CD14-positive monocyte (primary cell): Measurements from ENCODE around the gene ST7. TPM values are rescaled to one million over a fixed set of nuclear protein-coding genes. Genes with fewer than 3 reads are reported as not detected.

ENCODE experiments used
- DNase-seq, 3 donors: peaks; one replicate each; pipeline ENCODE4 v3.0.0-alpha.2; 2011 to 2022
- H2AFZ ChIP-seq: 2 replicates; pipeline ENCODE4 v1.6.0; 2012; ENCODE audit warnings: mild to moderate bottlenecking, low read depth, low read length, inconsistent platforms; ENCODE audit not compliant: insufficient read depth, poor library complexity, severe bottlenecking
- H3K27ac ChIP-seq, 2 donors: 1 replicate in 1 of 2; 2 replicates in 1 of 2; pipeline ENCODE4 v1.5.1; 2012 to 2013; ENCODE audit warnings: low read length in 2 of 2, control low read depth in 1 of 2, inconsistent platforms in 1 of 2, low read depth in 1 of 2, mild to moderate bottlenecking in 1 of 2
- H3K27me3 ChIP-seq, 2 donors: one replicate each; pipeline versions ENCODE4 v1.6.0 to v1.6.1; 2011 to 2013; ENCODE audit warnings: low read length in 2 of 2; ENCODE audit not compliant: control insufficient read depth in 2 of 2, insufficient read depth in 2 of 2
- H3K36me3 ChIP-seq, 2 donors: replicated peaks in 1 of 2; 1 replicate in 1 of 2; 2 replicates in 1 of 2; pipeline versions ENCODE4 v1.5.1 to v1.6.1; 2012 to 2013; ENCODE audit warnings: low read length in 2 of 2, control low read depth in 1 of 2, inconsistent platforms in 1 of 2, mild to moderate bottlenecking in 1 of 2; ENCODE audit not compliant: insufficient read depth in 2 of 2, control insufficient read depth in 1 of 2
- H3K4me1 ChIP-seq, 2 donors: 1 replicate in 1 of 2; 2 replicates in 1 of 2; pipeline versions ENCODE4 v1.5.1 to v1.6.1; 2012 to 2013; ENCODE audit warnings: low read length in 2 of 2, control low read depth in 1 of 2, inconsistent platforms in 1 of 2, mild to moderate bottlenecking in 1 of 2, moderate library complexity in 1 of 2; ENCODE audit not compliant: insufficient read depth in 2 of 2, control insufficient read depth in 1 of 2
- H3K4me2 ChIP-seq: replicated peaks from 2 replicates; pipeline ENCODE3; 2012; ENCODE audit warnings: low read length, moderate library complexity, mild to moderate bottlenecking; ENCODE audit not compliant: poor library complexity, severe bottlenecking; ENCODE audit errors: extremely low read depth
- H3K4me3 ChIP-seq, 3 experiments: fragments of 200-600 bp in 1 of 3; sonication (generic) in 1 of 3; replicated peaks in 1 of 3; 1 replicate in 2 of 3; 2 replicates in 1 of 3; pipeline ENCODE4 v1.5.1; 2011 to 2013; ENCODE audit warnings: low read length in 3 of 3, mild to moderate bottlenecking in 3 of 3, control low read depth in 2 of 3, low read depth in 2 of 3, inconsistent platforms in 1 of 3, moderate library complexity in 1 of 3
- H3K79me2 ChIP-seq: 2 replicates; pipeline ENCODE4 v1.6.0; 2012; ENCODE audit warnings: mild to moderate bottlenecking, control low read depth, inconsistent platforms, low read length, moderate library complexity; ENCODE audit not compliant: insufficient read depth
- H3K9ac ChIP-seq: 2 replicates; pipeline ENCODE4 v1.6.0; 2017; ENCODE audit warnings: low read length, mild to moderate bottlenecking; ENCODE audit not compliant: insufficient read depth, poor library complexity, severe bottlenecking
- H3K9me3 ChIP-seq, 2 donors: replicated peaks in 1 of 2; 1 replicate in 1 of 2; 2 replicates in 1 of 2; pipeline versions ENCODE4 v1.5.1 to v1.6.1; 2012 to 2013; ENCODE audit warnings: low read length in 2 of 2, control low read depth in 1 of 2; ENCODE audit not compliant: control insufficient read depth in 1 of 2, insufficient read depth in 1 of 2
- H4K20me1 ChIP-seq: 2 replicates; pipeline ENCODE4 v1.6.0; 2012; ENCODE audit warnings: mild to moderate bottlenecking, low read length, control low read depth, moderate library complexity; ENCODE audit not compliant: insufficient read depth
- H3K27ac Mint-ChIP-seq, 7 donors: one replicate each; pipeline ENCODE4 v1.8.0; 2020; ENCODE audit warnings: mild to moderate bottlenecking in 7 of 7, mixed read lengths in 7 of 7, moderate library complexity in 6 of 7, inconsistent platforms in 2 of 7
- H3K27me3 Mint-ChIP-seq, 3 donors: one replicate each; pipeline ENCODE4 v1.8.0; 2021 to 2022; ENCODE audit warnings: low read depth in 3 of 3, mild to moderate bottlenecking in 3 of 3, mixed read lengths in 3 of 3, moderate library complexity in 3 of 3, inconsistent platforms in 1 of 3
- H3K36me3 Mint-ChIP-seq, 2 donors: one replicate each; pipeline ENCODE4 v1.8.0; 2020; ENCODE audit warnings: mixed read lengths in 2 of 2, inconsistent platforms in 1 of 2, mild to moderate bottlenecking in 1 of 2
- H3K4me1 Mint-ChIP-seq: one replicate; pipeline ENCODE4 v1.8.0; 2020; ENCODE audit warnings: mild to moderate bottlenecking, mixed read lengths
- H3K4me3 Mint-ChIP-seq, 2 donors: one replicate each; pipeline ENCODE4 v1.8.0; 2020; ENCODE audit warnings: mild to moderate bottlenecking in 2 of 2, mixed read lengths in 2 of 2, moderate library complexity in 1 of 2
- H3K9me3 Mint-ChIP-seq, 7 donors: one replicate each; pipeline ENCODE4 v1.8.0; 2020 to 2022; ENCODE audit warnings: mixed read lengths in 7 of 7, mild to moderate bottlenecking in 6 of 7, moderate library complexity in 6 of 7, inconsistent platforms in 2 of 7
- intact Hi-C, 2 donors: fragments of 100-400 bp; cut with micrococcal nuclease; formaldehyde crosslinking; loops; one replicate each; pipeline versions ENCODE4 v1.15.0 to v1.15.1; 2023
- polyA plus RNA-seq, 3 donors: library from polyadenylated mRNA; depleted of rRNA in 1 of 3; unstranded in 2 of 3; stranded (reverse) in 1 of 3; fragments of 300-500 nt in 2 of 3; fragments of >200 nt in 1 of 3; fragmentation: Illumina TruSeq in 2 of 3; gene quantifications; 1 replicate in 2 of 3; 2 replicates in 1 of 3; pipeline ENCODE4 v1.2.3, GENCODE V29; 2012 to 2021
- TF ChIP-seq, protein P1 (sequence below): fragments of 200-600 bp; IDR thresholded peaks from one replicate; pipeline ENCODE4 v1.8.0; 2022; ENCODE audit warnings: antibody characterized with exemption, mild to moderate bottlenecking

Gene ST7
- polyA plus RNA-seq, 3 donors: 3.6 to 5.5 (median 4.1) TPM

DNA sequence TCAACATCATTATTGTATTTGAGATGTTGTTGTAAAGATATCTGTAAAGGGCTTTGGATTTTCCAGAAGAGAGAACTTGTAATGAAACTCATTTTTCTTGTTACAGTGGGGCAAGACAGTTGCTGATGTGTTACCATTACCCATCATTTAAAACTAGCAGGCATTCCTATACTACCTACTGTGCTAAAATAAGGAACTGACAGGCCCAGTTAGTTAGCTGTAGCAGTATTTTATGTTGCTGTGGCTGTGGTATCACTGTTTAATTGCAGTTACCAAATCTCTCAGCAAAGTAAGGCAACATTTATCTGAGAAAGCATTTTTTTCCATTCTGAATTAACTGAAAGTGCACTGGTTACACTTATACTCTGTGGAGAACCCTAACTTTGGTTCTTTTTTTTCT, 9.9 kb downstream of the ST7 start:
- Histone ChIP-seq H3K4me1 (no peaks in the 10 kb centered on the region), H3K27ac (no peak overlapping the region), H3K36me3 (no peaks in the 10 kb centered on the region), H3K9me3 (no peaks in the 10 kb centered on the region), H4K20me1 (no peaks in the 10 kb centered on the region), H3K4me2 (no peak overlapping the region), H3K9ac (no peak overlapping the region), H3K27me3 (no peaks in the 10 kb centered on the region), H3K79me2 (peaks cover 34% of the 10 kb centered on the region), H3K4me3 (no peak overlapping the region), H2AFZ (no peak overlapping the region)
- TF ChIP-seq, protein P1, sequence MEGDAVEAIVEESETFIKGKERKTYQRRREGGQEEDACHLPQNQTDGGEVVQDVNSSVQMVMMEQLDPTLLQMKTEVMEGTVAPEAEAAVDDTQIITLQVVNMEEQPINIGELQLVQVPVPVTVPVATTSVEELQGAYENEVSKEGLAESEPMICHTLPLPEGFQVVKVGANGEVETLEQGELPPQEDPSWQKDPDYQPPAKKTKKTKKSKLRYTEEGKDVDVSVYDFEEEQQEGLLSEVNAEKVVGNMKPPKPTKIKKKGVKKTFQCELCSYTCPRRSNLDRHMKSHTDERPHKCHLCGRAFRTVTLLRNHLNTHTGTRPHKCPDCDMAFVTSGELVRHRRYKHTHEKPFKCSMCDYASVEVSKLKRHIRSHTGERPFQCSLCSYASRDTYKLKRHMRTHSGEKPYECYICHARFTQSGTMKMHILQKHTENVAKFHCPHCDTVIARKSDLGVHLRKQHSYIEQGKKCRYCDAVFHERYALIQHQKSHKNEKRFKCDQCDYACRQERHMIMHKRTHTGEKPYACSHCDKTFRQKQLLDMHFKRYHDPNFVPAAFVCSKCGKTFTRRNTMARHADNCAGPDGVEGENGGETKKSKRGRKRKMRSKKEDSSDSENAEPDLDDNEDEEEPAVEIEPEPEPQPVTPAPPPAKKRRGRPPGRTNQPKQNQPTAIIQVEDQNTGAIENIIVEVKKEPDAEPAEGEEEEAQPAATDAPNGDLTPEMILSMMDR: no peak
- no peak overlapping the region for H3K27ac Mint-ChIP-seq
- no peak overlapping the region for H3K4me3 Mint-ChIP-seq
- H3K27me3 Mint-ChIP-seq: no peaks in the 10 kb centered on the region
- intact Hi-C loops: no loop called here
- H3K4me1 Mint-ChIP-seq: peaks cover 9% of the 10 kb centered on the region
- no peak for DNase-seq
- H3K9me3 Mint-ChIP-seq: peaks cover 0 to 3% (median 0%) of the 10 kb centered on the region in 7 donors
- peaks cover 0 to 4% of the 10 kb centered on the region in 2 donors for H3K36me3 Mint-ChIP-seq

DNA sequence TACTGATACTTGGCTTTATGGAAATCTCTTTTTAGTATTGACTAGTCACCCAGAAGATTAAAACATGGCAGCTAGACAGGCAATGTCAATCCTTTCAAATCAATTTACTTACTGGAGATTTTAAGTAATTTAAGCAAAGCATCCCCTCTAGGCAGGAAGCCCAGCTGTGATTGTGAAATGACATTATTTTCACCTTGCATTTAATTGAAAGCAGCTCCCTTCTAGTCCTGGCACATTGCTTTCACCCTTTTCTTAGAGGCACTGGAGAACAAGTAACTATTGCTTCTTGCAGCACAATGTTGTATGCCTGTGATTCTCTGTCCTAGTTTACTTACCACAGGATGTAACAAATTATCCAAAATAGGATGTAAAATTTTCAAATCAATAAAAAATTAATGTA, 13.3 kb downstream of the ST7 start:
- H3K9ac ChIP-seq: no peak overlapping the region
- no peak overlapping the region for H2AFZ ChIP-seq
- no peaks in the 10 kb centered on the region for H3K36me3 ChIP-seq
- Mint-ChIP-seq H3K27me3 (peaks cover 0 to 1% (median 0%) of the 10 kb centered on the region in 3 donors), H3K9me3 (peaks cover 0 to 3% (median 0%) of the 10 kb centered on the region in 7 donors), H3K36me3 (peaks cover 0 to 3% of the 10 kb centered on the region in 2 donors), H3K4me3 (no peak overlapping the region), H3K4me1 (peaks cover 35% of the 10 kb centered on the region), H3K27ac (no peak overlapping the region)
- H3K9me3 ChIP-seq: no peaks in the 10 kb centered on the region
- H3K4me3 ChIP-seq: no peak overlapping the region
- TF ChIP-seq, protein P1: no peak
- H3K4me1 ChIP-seq: peaks cover 22 to 25% of the 10 kb centered on the region in 2 donors
- intact Hi-C loops: no loop called here
- no peak overlapping the region for H3K27ac ChIP-seq
- no peak for DNase-seq
- H3K4me2 ChIP-seq: no peak overlapping the region
- peaks cover 31% of the 10 kb centered on the region for H3K79me2 ChIP-seq
- no peaks in the 10 kb centered on the region for H3K27me3 ChIP-seq
- H4K20me1 ChIP-seq: no peaks in the 10 kb centered on the region
